ENCODE data around the gene KRTAP6-3. TPM values are rescaled to one million over a fixed set of nuclear protein-coding genes. Genes with fewer than 3 reads are reported as not detected.

Gene KRTAP6-3
- total RNA-seq, 1 experiment from 2014 or later: not detected

- TF ChIP-seq ATF6 (CRISPR knock-in tag; IDR thresholded peaks at IDR 0.05): no peak
- TF ChIP-seq RELA (CRISPR knock-in tag; IDR thresholded peaks at IDR 0.05; ENCODE audit: borderline replicate concordance): no peak
- TF ChIP-seq OVOL2 (CRISPR knock-in tag; IDR thresholded peaks at IDR 0.05; ENCODE audit: borderline replicate concordance): no peak
- TF ChIP-seq GABPB1 (CRISPR knock-in tag; IDR thresholded peaks at IDR 0.05): no peak
- TF ChIP-seq ZBTB21 (CRISPR knock-in tag; IDR thresholded peaks at IDR 0.05; ENCODE audit: borderline replicate concordance): no peak
- TF ChIP-seq NR3C1 (CRISPR knock-in tag; conservative IDR thresholded peaks at IDR 0.05; ENCODE audit: low read depth): no peak
Observed at GRCh38 chr21:30620522-30620921, 28.3 kb downstream of the KRTAP6-3 start, which contains the start of gene KRTAP20-4 (continued).

- Mint-ChIP-seq H3K27ac (no peak overlapping the region), H3K36me3 (peaks cover 13% of the 10 kb centered on the region), H3K27me3 (ENCODE audit: low read depth) (no peaks in the 10 kb centered on the region), H3K4me1 (peaks cover 12% of the 10 kb centered on the region), H3K4me3 (no peak overlapping the region), H3K9me3 (peaks cover 14% of the 10 kb centered on the region)
- ChIA-PET CTCF (no interaction called here), POLR2A (no interaction called here)
- ATAC-seq (no peak), DNase-seq (ENCODE audit: low spot score) (no peak)
- TF ChIP-seq SP1 (CRISPR knock-in tag; conservative IDR thresholded peaks at IDR 0.05) (no peak), RELA (CRISPR knock-in tag; IDR thresholded peaks at IDR 0.05; ENCODE audit: borderline replicate concordance) (no peak), SMAD3 (CRISPR knock-in tag; IDR thresholded peaks at IDR 0.05; ENCODE audit: borderline replicate concordance) (no peak), TP53 (CRISPR knock-in tag; IDR thresholded peaks at IDR 0.05) (no peak), EMX1 (CRISPR knock-in tag; IDR thresholded peaks at IDR 0.05) (no peak), ZNF219 (CRISPR knock-in tag; IDR thresholded peaks at IDR 0.05; ENCODE audit: borderline replicate concordance) (no peak), ETV6 (CRISPR knock-in tag; IDR thresholded peaks at IDR 0.05) (no peak)
Observed at GRCh38 chr21:30623362-30623761, 31.1 kb downstream of the KRTAP6-3 start.

GRCh38 chr21:30625449-30626165, 33.4 kb downstream of the KRTAP6-3 start:
- DNase-seq (ENCODE audit: low spot score): no peak
- H3K27ac Mint-ChIP-seq: peak overlapping the region; percentile 23; the same call in 1 of the 2 replicates
- CTCF ChIA-PET: no interaction called here
- peaks cover 13% of the 10 kb centered on the region for H3K36me3 Mint-ChIP-seq
- H3K9me3 Mint-ChIP-seq: peaks cover 14% of the 10 kb centered on the region
- no peak overlapping the region for H3K4me3 Mint-ChIP-seq
- POLR2A ChIA-PET: no interaction called here
- H3K4me1 Mint-ChIP-seq: peaks cover 12% of the 10 kb centered on the region
- TF ChIP-seq ZMAT4 (CRISPR knock-in tag; IDR thresholded peaks at IDR 0.05) (no peak), E2F1 (CRISPR knock-in tag; IDR thresholded peaks at IDR 0.05) (no peak), KAT7 (CRISPR knock-in tag; IDR thresholded peaks at IDR 0.05; ENCODE audit: borderline replicate concordance) (no peak), NFE2L1 (CRISPR knock-in tag; IDR thresholded peaks at IDR 0.05) (no peak), NR1H2 (CRISPR knock-in tag; IDR thresholded peaks at IDR 0.05) (no peak), ETV6 (CRISPR knock-in tag; IDR thresholded peaks at IDR 0.05) (no peak), TEAD1 (CRISPR knock-in tag; IDR thresholded peaks at IDR 0.05) (no peak), ZNF425 (CRISPR knock-in tag; conservative IDR thresholded peaks at IDR 0.05) (no peak)
- TF ChIP-seq, protein P1, sequence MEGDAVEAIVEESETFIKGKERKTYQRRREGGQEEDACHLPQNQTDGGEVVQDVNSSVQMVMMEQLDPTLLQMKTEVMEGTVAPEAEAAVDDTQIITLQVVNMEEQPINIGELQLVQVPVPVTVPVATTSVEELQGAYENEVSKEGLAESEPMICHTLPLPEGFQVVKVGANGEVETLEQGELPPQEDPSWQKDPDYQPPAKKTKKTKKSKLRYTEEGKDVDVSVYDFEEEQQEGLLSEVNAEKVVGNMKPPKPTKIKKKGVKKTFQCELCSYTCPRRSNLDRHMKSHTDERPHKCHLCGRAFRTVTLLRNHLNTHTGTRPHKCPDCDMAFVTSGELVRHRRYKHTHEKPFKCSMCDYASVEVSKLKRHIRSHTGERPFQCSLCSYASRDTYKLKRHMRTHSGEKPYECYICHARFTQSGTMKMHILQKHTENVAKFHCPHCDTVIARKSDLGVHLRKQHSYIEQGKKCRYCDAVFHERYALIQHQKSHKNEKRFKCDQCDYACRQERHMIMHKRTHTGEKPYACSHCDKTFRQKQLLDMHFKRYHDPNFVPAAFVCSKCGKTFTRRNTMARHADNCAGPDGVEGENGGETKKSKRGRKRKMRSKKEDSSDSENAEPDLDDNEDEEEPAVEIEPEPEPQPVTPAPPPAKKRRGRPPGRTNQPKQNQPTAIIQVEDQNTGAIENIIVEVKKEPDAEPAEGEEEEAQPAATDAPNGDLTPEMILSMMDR (IDR thresholded peaks at IDR 0.05): no peak
- no peaks in the 10 kb centered on the region for H3K27me3 Mint-ChIP-seq (ENCODE audit: low read depth)
- peak; percentile 59 for ATAC-seq

Data from WTC11 (cell line).